Adipocyte (in vitro differentiated cells): ENCODE measurements around the gene TCF7L1.

Source experiments
- DNase-seq: peaks from one replicate; pipeline ENCODE4 v3.0.0-alpha.2; 2015; ENCODE audit warnings: low read depth
- H3K27me3 ChIP-seq: replicated peaks from 2 replicates; pipeline ENCODE4 v1.7.0; 2013; ENCODE audit warnings: mild to moderate bottlenecking, low read length, moderate library complexity; ENCODE audit not compliant: control insufficient read depth, insufficient read depth
- H3K36me3 ChIP-seq: 2 replicates; pipeline ENCODE4 v1.7.0; 2013; ENCODE audit warnings: low read length, mild to moderate bottlenecking, moderate library complexity; ENCODE audit not compliant: control insufficient read depth, insufficient read depth, severe bottlenecking
- H3K4me1 ChIP-seq: 2 replicates; pipeline ENCODE4 v1.7.0; 2013; ENCODE audit warnings: mild to moderate bottlenecking, low read length, moderate library complexity; ENCODE audit not compliant: control insufficient read depth, insufficient read depth
- H3K4me3 ChIP-seq: 2 replicates; pipeline ENCODE4 v1.7.0; 2013; ENCODE audit warnings: mild to moderate bottlenecking, low read length, moderate library complexity
- H3K9ac ChIP-seq: 2 replicates; pipeline ENCODE4 v1.7.0; 2013; ENCODE audit warnings: mild to moderate bottlenecking, low read length, moderate library complexity
- H3K9me3 ChIP-seq: 2 replicates; pipeline ENCODE4 v1.7.0; 2013; ENCODE audit warnings: mild to moderate bottlenecking, low read length, moderate library complexity; ENCODE audit not compliant: control insufficient read depth

The TCF7L1 gene

GRCh38 chr2:85133751-85134254 lies 611 bp downstream of the TCF7L1 start:
- DNase-seq, result peak; percentile 67
- Histone ChIP-seq H3K4me1 (peaks cover 30% of the 10 kb centered on the region), H3K4me3 (peak overlapping the region; percentile 92), H3K27me3 (no peaks in the 10 kb centered on the region), H3K36me3 (no peaks in the 10 kb centered on the region), H3K9ac (peak overlapping the region; percentile 90), H3K9me3 (no peaks in the 10 kb centered on the region)

GRCh38 chr2:85134255-85134895 lies 1.2 kb downstream of the TCF7L1 start:
- Histone ChIP-seq H3K4me1 (peaks cover 30% of the 10 kb centered on the region), H3K4me3 (peak overlapping the region; percentile 92), H3K27me3 (no peaks in the 10 kb centered on the region), H3K9ac (peak overlapping the region; percentile 90), H3K9me3 (no peaks in the 10 kb centered on the region), H3K36me3 (no peaks in the 10 kb centered on the region)
- DNase-seq, result peak; percentile 65

- Histone ChIP-seq H3K27me3 (no peaks in the 10 kb centered on the region), H3K9ac (peak overlapping the region; percentile 90), H3K4me1 (peaks cover 26% of the 10 kb centered on the region), H3K4me3 (peak overlapping the region; percentile 92), H3K9me3 (no peaks in the 10 kb centered on the region), H3K36me3 (no peaks in the 10 kb centered on the region)
- no peak for DNase-seq
These were observed 1.9 kb downstream of the TCF7L1 start for GRCh38 chr2:85134896-85135659.

- H3K27me3 ChIP-seq, result no peaks in the 10 kb centered on the region
- peaks cover 26% of the 10 kb centered on the region for H3K4me1 ChIP-seq
- no peaks in the 10 kb centered on the region for H3K9me3 ChIP-seq
- H3K36me3 ChIP-seq, result no peaks in the 10 kb centered on the region
- H3K4me3 ChIP-seq, result peak overlapping the region; percentile 92
- DNase-seq, result no peak
- H3K9ac ChIP-seq, result no peak overlapping the region
These were observed 2.4 kb downstream of the TCF7L1 start for GRCh38 chr2:85135660-85135914.

- H3K27me3 ChIP-seq, result no peaks in the 10 kb centered on the region
- no peaks in the 10 kb centered on the region for H3K9me3 ChIP-seq
- no peak for DNase-seq
- peaks cover 10% of the 10 kb centered on the region for H3K36me3 ChIP-seq
- H3K9ac ChIP-seq, result no peak overlapping the region
- H3K4me3 ChIP-seq, result no peak overlapping the region
- H3K4me1 ChIP-seq, result peaks cover 26% of the 10 kb centered on the region
These were observed 4.0 kb downstream of the TCF7L1 start for GRCh38 chr2:85137156-85137555.

- Histone ChIP-seq H3K4me1 (peaks cover 4% of the 10 kb centered on the region), H3K27me3 (no peaks in the 10 kb centered on the region), H3K9me3 (no peaks in the 10 kb centered on the region), H3K9ac (no peak overlapping the region), H3K4me3 (no peak overlapping the region), H3K36me3 (peaks cover 10% of the 10 kb centered on the region)
- no peak for DNase-seq
These were observed 10.4 kb downstream of the TCF7L1 start for GRCh38 chr2:85143463-85144082.

- Histone ChIP-seq H3K27me3 (no peaks in the 10 kb centered on the region), H3K9ac (no peak overlapping the region), H3K9me3 (no peaks in the 10 kb centered on the region), H3K4me3 (no peak overlapping the region), H3K4me1 (peaks cover 4% of the 10 kb centered on the region), H3K36me3 (peaks cover 10% of the 10 kb centered on the region)
- no peak for DNase-seq
These were observed 12.1 kb downstream of the TCF7L1 start for GRCh38 chr2:85145116-85145820.

GRCh38 chr2:85148190-85148589 lies 15.0 kb downstream of the TCF7L1 start:
- DNase-seq, result no peak
- no peaks in the 10 kb centered on the region for H3K9me3 ChIP-seq
- no peak overlapping the region for H3K9ac ChIP-seq
- H3K36me3 ChIP-seq, result no peaks in the 10 kb centered on the region
- H3K4me1 ChIP-seq, result peaks cover 14% of the 10 kb centered on the region
- no peaks in the 10 kb centered on the region for H3K27me3 ChIP-seq
- H3K4me3 ChIP-seq, result no peak overlapping the region

- no peak for DNase-seq
- H3K4me1 ChIP-seq, result peaks cover 20% of the 10 kb centered on the region
- H3K9me3 ChIP-seq, result no peaks in the 10 kb centered on the region
- H3K36me3 ChIP-seq, result no peaks in the 10 kb centered on the region
- no peak overlapping the region for H3K9ac ChIP-seq
- H3K4me3 ChIP-seq, result no peak overlapping the region
- H3K27me3 ChIP-seq, result no peaks in the 10 kb centered on the region
These were observed 17.8 kb downstream of the TCF7L1 start for GRCh38 chr2:85151026-85151425.

GRCh38 chr2:85152895-85153294 lies 19.7 kb downstream of the TCF7L1 start:
- H3K9me3 ChIP-seq, result no peaks in the 10 kb centered on the region
- DNase-seq, result no peak
- peaks cover 29% of the 10 kb centered on the region for H3K4me1 ChIP-seq
- H3K9ac ChIP-seq, result no peak overlapping the region
- no peaks in the 10 kb centered on the region for H3K36me3 ChIP-seq
- H3K27me3 ChIP-seq, result no peaks in the 10 kb centered on the region
- no peak overlapping the region for H3K4me3 ChIP-seq
